ENCODE results near the gene PRELID2. TPM values are rescaled to one million over a fixed set of nuclear protein-coding genes. Genes with fewer than 3 reads are reported as not detected.
A peak's percentile ranks its signal among the peaks of the same experiment; 100 is the strongest.

The PRELID2 gene
- polyA plus RNA-seq, 4 donors, result 16.5 to 42.8 (median 32.3) TPM

GRCh38 chr5:145835848-145836239, 702 bp upstream of the PRELID2 start:
- FAIRE-seq (no peak), DNase-seq (no peak)
- Histone ChIP-seq H3K4me1 (ENCODE audit: control insufficient read depth in 3 of 3, insufficient read depth in 2 of 3, low read depth in 1 of 3, low read length in 2 of 3) (peaks cover 0 to 11% (median 2%) of the 10 kb centered on the region in 3 donors), H3K27me3 (ENCODE audit: control insufficient read depth in 3 of 3, insufficient read depth in 3 of 3, low read length in 3 of 3) (no peaks in the 10 kb centered on the region), H3K9me3 (ENCODE audit: control insufficient read depth in 2 of 2, insufficient read depth in 1 of 2, low read depth in 1 of 2, low read length in 1 of 2) (no peaks in the 10 kb centered on the region), H3K36me3 (ENCODE audit: control insufficient read depth in 3 of 3, insufficient read depth in 2 of 3, low read depth in 1 of 3, low read length in 3 of 3) (no peaks in the 10 kb centered on the region), H3K4me3 (ENCODE audit: low read depth in 1 of 3, low read length in 3 of 3) (peak overlapping the region in 1 of 3 donors; percentile 75), H3K27ac (ENCODE audit: low read depth in 1 of 3, low read length in 2 of 3) (peak overlapping the region; percentile 69 to 96 (median 94))
- WGBS, 3 donors, result 24 to 42% (median 39%) methylated on average over 18 of the region's 18 CpGs

GRCh38 chr5:145834554-145834916, 607 bp downstream of the PRELID2 start:
- Histone ChIP-seq H3K36me3 (ENCODE audit: control insufficient read depth in 3 of 3, insufficient read depth in 2 of 3, low read depth in 1 of 3, low read length in 3 of 3) (no peaks in the 10 kb centered on the region), H3K27me3 (ENCODE audit: control insufficient read depth in 3 of 3, insufficient read depth in 3 of 3, low read length in 3 of 3) (no peaks in the 10 kb centered on the region), H3K4me3 (ENCODE audit: low read depth in 1 of 3, low read length in 3 of 3) (peak overlapping the region; percentile 53 to 75 (median 61)), H3K27ac (ENCODE audit: low read depth in 1 of 3, low read length in 2 of 3) (peak overlapping the region; percentile 91 to 96 (median 94)), H3K4me1 (ENCODE audit: control insufficient read depth in 3 of 3, insufficient read depth in 2 of 3, low read depth in 1 of 3, low read length in 2 of 3) (peaks cover 0 to 11% (median 2%) of the 10 kb centered on the region in 3 donors), H3K9me3 (ENCODE audit: control insufficient read depth in 2 of 2, insufficient read depth in 1 of 2, low read depth in 1 of 2, low read length in 1 of 2) (no peaks in the 10 kb centered on the region)
- DNase-seq, result peak in 1 of 2 donors; percentile 39
- 4 to 15% (median 14%) methylated on average over 10 of the region's 10 CpGs for WGBS, 3 donors
- no peak for FAIRE-seq

GRCh38 chr5:145833631-145834200, 1.4 kb downstream of the PRELID2 start:
- Histone ChIP-seq H3K9me3 (ENCODE audit: control insufficient read depth in 2 of 2, insufficient read depth in 1 of 2, low read depth in 1 of 2, low read length in 1 of 2) (no peaks in the 10 kb centered on the region), H3K4me3 (ENCODE audit: low read depth in 1 of 3, low read length in 3 of 3) (peak overlapping the region in 2 of 3 donors; percentile 61 to 75), H3K4me1 (ENCODE audit: control insufficient read depth in 3 of 3, insufficient read depth in 2 of 3, low read depth in 1 of 3, low read length in 2 of 3) (peaks cover 0 to 11% (median 2%) of the 10 kb centered on the region in 3 donors), H3K27ac (ENCODE audit: low read depth in 1 of 3, low read length in 2 of 3) (peak overlapping the region; percentile 45 to 94 (median 52)), H3K27me3 (ENCODE audit: control insufficient read depth in 3 of 3, insufficient read depth in 3 of 3, low read length in 3 of 3) (no peaks in the 10 kb centered on the region), H3K36me3 (ENCODE audit: control insufficient read depth in 3 of 3, insufficient read depth in 2 of 3, low read depth in 1 of 3, low read length in 3 of 3) (peaks cover 0 to 2% (median 0%) of the 10 kb centered on the region in 3 donors)
- DNase-seq, result peak; percentile 49 to 64
- 17 to 59% (median 30%) methylated on average over 10 of the region's 10 CpGs for WGBS, 3 donors
- no peak for FAIRE-seq

DNA sequence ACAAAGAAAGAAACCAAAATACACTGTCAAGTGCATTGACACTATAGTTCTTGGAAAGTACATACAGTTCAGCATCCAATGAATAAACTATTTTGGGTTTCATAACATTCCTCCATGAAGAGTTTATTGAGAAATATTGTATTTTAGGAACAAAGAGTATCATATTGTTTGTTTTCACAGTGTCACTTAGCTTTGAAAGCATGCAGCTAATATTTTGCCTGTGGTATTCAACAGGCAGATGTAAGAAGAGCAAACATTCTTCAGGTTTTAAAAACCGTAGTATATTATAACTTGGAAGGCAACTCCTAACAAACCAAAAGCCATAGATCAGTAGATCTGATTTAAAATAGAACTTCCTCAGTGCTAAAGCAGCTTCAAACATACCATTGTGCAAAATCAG, 4.5 kb downstream of the PRELID2 start:
- Histone ChIP-seq H3K27ac (ENCODE audit: low read depth in 1 of 3, low read length in 2 of 3) (no peak overlapping the region), H3K4me1 (ENCODE audit: control insufficient read depth in 3 of 3, insufficient read depth in 2 of 3, low read depth in 1 of 3, low read length in 2 of 3) (peaks cover 0 to 8% (median 2%) of the 10 kb centered on the region in 3 donors), H3K27me3 (ENCODE audit: control insufficient read depth in 3 of 3, insufficient read depth in 3 of 3, low read length in 3 of 3) (no peaks in the 10 kb centered on the region), H3K4me3 (ENCODE audit: low read depth in 1 of 3, low read length in 3 of 3) (no peak overlapping the region), H3K9me3 (ENCODE audit: control insufficient read depth in 2 of 2, insufficient read depth in 1 of 2, low read depth in 1 of 2, low read length in 1 of 2) (no peaks in the 10 kb centered on the region), H3K36me3 (ENCODE audit: control insufficient read depth in 3 of 3, insufficient read depth in 2 of 3, low read depth in 1 of 3, low read length in 3 of 3) (peaks cover 0 to 2% (median 0%) of the 10 kb centered on the region in 3 donors)
- FAIRE-seq, result no peak
- no peak for DNase-seq
- 21 to 39% (median 25%) methylated on average over 1 of the region's 1 CpG for WGBS, 3 donors

- H3K4me1 ChIP-seq (ENCODE audit: control insufficient read depth in 3 of 3, insufficient read depth in 2 of 3, low read depth in 1 of 3, low read length in 2 of 3), result peaks cover 0 to 7% (median 2%) of the 10 kb centered on the region in 3 donors
- no peaks in the 10 kb centered on the region for H3K9me3 ChIP-seq (ENCODE audit: control insufficient read depth in 2 of 2, insufficient read depth in 1 of 2, low read depth in 1 of 2, low read length in 1 of 2)
- no peaks in the 10 kb centered on the region for H3K27me3 ChIP-seq (ENCODE audit: control insufficient read depth in 3 of 3, insufficient read depth in 3 of 3, low read length in 3 of 3)
- H3K4me3 ChIP-seq (ENCODE audit: low read depth in 1 of 3, low read length in 3 of 3), result no peak overlapping the region
- peak; percentile 29 to 55 for DNase-seq
- H3K36me3 ChIP-seq (ENCODE audit: control insufficient read depth in 3 of 3, insufficient read depth in 2 of 3, low read depth in 1 of 3, low read length in 3 of 3), result peaks cover 0 to 2% (median 0%) of the 10 kb centered on the region in 3 donors
- FAIRE-seq, result no peak
- no peak overlapping the region for H3K27ac ChIP-seq (ENCODE audit: low read depth in 1 of 3, low read length in 2 of 3)
Observed at GRCh38 chr5:145829708-145830361, 5.3 kb downstream of the PRELID2 start.

GRCh38 chr5:145826895-145827674, 8.1 kb downstream of the PRELID2 start:
- Histone ChIP-seq H3K4me1 (ENCODE audit: control insufficient read depth in 3 of 3, insufficient read depth in 2 of 3, low read depth in 1 of 3, low read length in 2 of 3) (peaks cover 0 to 7% (median 0%) of the 10 kb centered on the region in 3 donors), H3K36me3 (ENCODE audit: control insufficient read depth in 3 of 3, insufficient read depth in 2 of 3, low read depth in 1 of 3, low read length in 3 of 3) (peaks cover 0 to 2% (median 2%) of the 10 kb centered on the region in 3 donors), H3K27ac (ENCODE audit: low read depth in 1 of 3, low read length in 2 of 3) (no peak overlapping the region), H3K4me3 (ENCODE audit: low read depth in 1 of 3, low read length in 3 of 3) (no peak overlapping the region), H3K27me3 (ENCODE audit: control insufficient read depth in 3 of 3, insufficient read depth in 3 of 3, low read length in 3 of 3) (no peaks in the 10 kb centered on the region), H3K9me3 (ENCODE audit: control insufficient read depth in 2 of 2, insufficient read depth in 1 of 2, low read depth in 1 of 2, low read length in 1 of 2) (no peaks in the 10 kb centered on the region)
- no peak for FAIRE-seq
- WGBS, 3 donors, result 21 to 53% (median 32%) methylated on average over 8 of the region's 8 CpGs
- peak; percentile 36 to 52 for DNase-seq

GRCh38 chr5:145825751-145826180, 9.4 kb downstream of the PRELID2 start:
- 63 to 67% (median 66%) methylated on average over 3 of the region's 3 CpGs for WGBS, 3 donors
- FAIRE-seq (no peak), DNase-seq (peak; percentile 40 to 67)
- Histone ChIP-seq H3K4me1 (ENCODE audit: control insufficient read depth in 3 of 3, insufficient read depth in 2 of 3, low read depth in 1 of 3, low read length in 2 of 3) (peaks cover 0 to 7% (median 0%) of the 10 kb centered on the region in 3 donors), H3K9me3 (ENCODE audit: control insufficient read depth in 2 of 2, insufficient read depth in 1 of 2, low read depth in 1 of 2, low read length in 1 of 2) (no peaks in the 10 kb centered on the region), H3K4me3 (ENCODE audit: low read depth in 1 of 3, low read length in 3 of 3) (no peak overlapping the region), H3K27me3 (ENCODE audit: control insufficient read depth in 3 of 3, insufficient read depth in 3 of 3, low read length in 3 of 3) (no peaks in the 10 kb centered on the region), H3K27ac (ENCODE audit: low read depth in 1 of 3, low read length in 2 of 3) (no peak overlapping the region), H3K36me3 (ENCODE audit: control insufficient read depth in 3 of 3, insufficient read depth in 2 of 3, low read depth in 1 of 3, low read length in 3 of 3) (peaks cover 0 to 5% (median 2%) of the 10 kb centered on the region in 3 donors)

GRCh38 chr5:145824040-145824439, 11.1 kb downstream of the PRELID2 start:
- Histone ChIP-seq H3K36me3 (ENCODE audit: control insufficient read depth in 3 of 3, insufficient read depth in 2 of 3, low read depth in 1 of 3, low read length in 3 of 3) (peaks cover 0 to 6% (median 2%) of the 10 kb centered on the region in 3 donors), H3K27ac (ENCODE audit: low read depth in 1 of 3, low read length in 2 of 3) (no peak overlapping the region), H3K9me3 (ENCODE audit: control insufficient read depth in 2 of 2, insufficient read depth in 1 of 2, low read depth in 1 of 2, low read length in 1 of 2) (no peaks in the 10 kb centered on the region), H3K4me3 (ENCODE audit: low read depth in 1 of 3, low read length in 3 of 3) (no peak overlapping the region), H3K27me3 (ENCODE audit: control insufficient read depth in 3 of 3, insufficient read depth in 3 of 3, low read length in 3 of 3) (no peaks in the 10 kb centered on the region), H3K4me1 (ENCODE audit: control insufficient read depth in 3 of 3, insufficient read depth in 2 of 3, low read depth in 1 of 3, low read length in 2 of 3) (peaks cover 0 to 7% (median 0%) of the 10 kb centered on the region in 3 donors)
- FAIRE-seq (no peak), DNase-seq (no peak)
- WGBS, 3 donors, result 50 to 70% (median 60%) methylated on average over 4 of the region's 4 CpGs

Data from small intestine (tissue), 7 donors.